ENCODE measurements around the gene KRT9.
"Not testable (repeated sequence)": the region's sequence is repeated elsewhere in the genome, so short reads cannot be mapped to it uniquely, and the experiment has no call there.

KRT9 gene

GRCh38 chr17:41602524-41602923 lies 30.7 kb upstream of the KRT9 start:
- in situ Hi-C loops (cut with MboI; ENCODE audit: low sequenced_read_pairs), result no loop called here

- in situ Hi-C loops (cut with MboI; ENCODE audit: low sequenced_read_pairs), result no loop called here
These were observed 28.5 kb upstream of the KRT9 start for GRCh38 chr17:41600318-41600717.

- in situ Hi-C loops (cut with MboI; ENCODE audit: low sequenced_read_pairs), result no loop called here
These were observed 27.8 kb upstream of the KRT9 start for GRCh38 chr17:41599680-41600079.

- in situ Hi-C loops (cut with MboI; ENCODE audit: low sequenced_read_pairs), result no loop called here
These were observed 23.7 kb upstream of the KRT9 start for GRCh38 chr17:41595585-41595984.

GRCh38 chr17:41594363-41594915 lies 22.6 kb upstream of the KRT9 start:
- in situ Hi-C loops (cut with MboI; ENCODE audit: low sequenced_read_pairs), result no loop called here

GRCh38 chr17:41593306-41593981 lies 21.6 kb upstream of the KRT9 start:
- in situ Hi-C loops (cut with MboI; ENCODE audit: low sequenced_read_pairs), result no loop called here

GRCh38 chr17:41592601-41593305 lies 20.9 kb upstream of the KRT9 start:
- in situ Hi-C loops (cut with MboI; ENCODE audit: low sequenced_read_pairs), result no loop called here

- in situ Hi-C loops (cut with MboI; ENCODE audit: low sequenced_read_pairs), result no loop called here
These were observed 17.4 kb upstream of the KRT9 start for GRCh38 chr17:41589301-41589700.

GRCh38 chr17:41588126-41588810 lies 16.4 kb upstream of the KRT9 start:
- in situ Hi-C loops (cut with MboI; ENCODE audit: low sequenced_read_pairs), result no loop called here

GRCh38 chr17:41586863-41587495 lies 15.1 kb upstream of the KRT9 start, which contains the start of gene KRT14:
Gene KRT14, minus strand, starts transcription at chr17:41586895. Its CDS starts 61 bp downstream, at chr17:41586834.
- in situ Hi-C loops (cut with MboI; ENCODE audit: low sequenced_read_pairs), result no loop called here

- in situ Hi-C loops (cut with MboI; ENCODE audit: low sequenced_read_pairs), result no loop called here
These were observed 13.6 kb upstream of the KRT9 start for GRCh38 chr17:41585301-41586056.

- in situ Hi-C loops (cut with MboI; ENCODE audit: low sequenced_read_pairs), result not testable (repeated sequence)
These were observed 12.6 kb upstream of the KRT9 start for GRCh38 chr17:41584331-41584927.

GRCh38 chr17:41583137-41584127 lies 11.6 kb upstream of the KRT9 start:
- in situ Hi-C loops (cut with MboI; ENCODE audit: low sequenced_read_pairs), result no loop called here

GRCh38 chr17:41582061-41582968 lies 10.5 kb upstream of the KRT9 start:
- in situ Hi-C loops (cut with MboI; ENCODE audit: low sequenced_read_pairs), result not testable (repeated sequence)

- in situ Hi-C loops (cut with MboI; ENCODE audit: low sequenced_read_pairs), result no loop called here
These were observed 9.7 kb upstream of the KRT9 start for GRCh38 chr17:41581366-41582060.

- in situ Hi-C loops (cut with MboI; ENCODE audit: low sequenced_read_pairs), result no loop called here
These were observed 9.0 kb upstream of the KRT9 start for GRCh38 chr17:41580687-41581365.

GRCh38 chr17:41580244-41580575 lies 8.4 kb upstream of the KRT9 start:
- in situ Hi-C loops (cut with MboI; ENCODE audit: low sequenced_read_pairs), result no loop called here

Measured in HL-60/S4 (cell line).